ENCODE data around the gene CD8A. TPM values are rescaled to one million over a fixed set of nuclear protein-coding genes. Genes with fewer than 3 reads are reported as not detected.

CD8A gene
- total and polyA plus RNA-seq, 10 of the 15 experiments (the other 5 are each of a cell fraction or from before 2014, with no cell fraction given): 0.15 to 0.43 TPM; not detected in 8

GRCh38 chr2:86768189-86768949 lies 22.3 kb downstream of the CD8A start:
- no peaks in the 10 kb centered on the region for H3K27me3 ChIP-seq (replicated peaks in 1 of 2; ENCODE audit: control insufficient read depth in 2 of 2, insufficient read depth in 2 of 2, low read length in 1 of 2)
- SMC1A ChIA-PET (ENCODE audit: uncharacterized antibody, unreplicated experiment): interaction anchor here (0.6 to 1.3 kb wide), 5 partner anchors 13 to 280 kb away, joined by 3 to 5 read pairs (median 4); no protein-coding TSS in a partner anchor
- intact Hi-C loops (cut with micrococcal nuclease; ENCODE audit: unreplicated experiment): no loop called here

More at GRCh38 chr2:86768189-86768949, 22.3 kb downstream of the CD8A start:
- H2AFZ ChIP-seq (ENCODE audit: control insufficient read depth, low read depth, low read length): no peak overlapping the region
- DNase-seq (ENCODE audit: low read depth, low spot score): no peak
- ATAC-seq: no peak
- no peak overlapping the region for H3K4me2 ChIP-seq (ENCODE audit: control insufficient read depth, insufficient read depth)
- in situ Hi-C loops (cut with MboI): no loop called here
- no peaks in the 10 kb centered on the region for H3K4me1 ChIP-seq (ENCODE audit: control insufficient read depth, insufficient read depth, low read length)
- POLR2A ChIA-PET: interaction anchor here (0.6 kb wide), 1 partner anchor 52 kb away, joined by 3 read pairs; no protein-coding TSS in a partner anchor
- WGBS (ENCODE audit: insufficient coverage, insufficient replicate concordance, low lambda C conversion rate, missing lambda C conversion rate): 97% methylated on average over 5 of the region's 5 CpGs
- no peak for FAIRE-seq
- H3K9ac ChIP-seq (ENCODE audit: control insufficient read depth, insufficient read depth, low read length): no peak overlapping the region
- TF ChIP-seq EED (IDR thresholded peaks at IDR 0.05; ENCODE audit: low read depth) (no peak), ETV6 (conservative IDR thresholded peaks at IDR 0.05 in 1 of 2, IDR thresholded peaks at IDR 0.05 in 1 of 2; ENCODE audit: borderline replicate concordance in 1 of 2, low read depth in 1 of 2) (no peak), TCF7 (IDR thresholded peaks at IDR 0.05; ENCODE audit: borderline replicate concordance) (no peak), USF1 (IDR thresholded peaks at IDR 0.05; ENCODE audit: borderline replicate concordance, extremely low read length, insufficient read depth, low read depth, low read length) (no peak), CREB1 (IDR thresholded peaks at IDR 0.05; ENCODE audit: low read depth) (no peak), IRF3 (IDR thresholded peaks at IDR 0.05) (no peak), ZSCAN29 (IDR thresholded peaks at IDR 0.05) (no peak), POU2F2 (IDR thresholded peaks at IDR 0.05; ENCODE audit: borderline replicate concordance, low read depth, low read length) (no peak), TAF1 (IDR thresholded peaks at IDR 0.05; ENCODE audit: borderline replicate concordance, low read depth, low read length) (no peak), ZNF592 (IDR thresholded peaks at IDR 0.05) (no peak), MYB (IDR thresholded peaks at IDR 0.05; ENCODE audit: borderline replicate concordance, low read depth, low read length) (no peak), MTA3 (IDR thresholded peaks at IDR 0.05; ENCODE audit: borderline replicate concordance, low read length) (no peak), TCF3 (IDR thresholded peaks at IDR 0.05; ENCODE audit: borderline replicate concordance, insufficient read depth, low read depth, low read length) (no peak), E2F4 (IDR thresholded peaks at IDR 0.05; ENCODE audit: low read depth, low read length) (no peak), CHD1 (IDR thresholded peaks at IDR 0.05; ENCODE audit: low read depth, low read length) (no peak), RUNX3 (IDR thresholded peaks at IDR 0.05; ENCODE audit: low read length) (no peak)
- BruUV-seq (replicated peaks): TSS peak; percentile 11
- H3K9me3 ChIP-seq (replicated peaks; ENCODE audit: control insufficient read depth, insufficient read depth, low read length): no peaks in the 10 kb centered on the region
- H3K4me3 ChIP-seq: no peak overlapping the region
- no peaks in the 10 kb centered on the region for H3K79me2 ChIP-seq (ENCODE audit: control insufficient read depth, insufficient read depth, low read length)
- H3K27ac ChIP-seq (ENCODE audit: control insufficient read depth, insufficient read depth): no peak overlapping the region
- RAD21 ChIA-PET (ENCODE audit: unreplicated experiment): interaction anchor here (2.0 kb wide), 1 partner anchor 39 kb away, joined by 6 read pairs; no protein-coding TSS in a partner anchor
- no peaks in the 10 kb centered on the region for H4K20me1 ChIP-seq (ENCODE audit: control insufficient read depth, insufficient read depth)
- CTCF ChIA-PET: interaction anchor here (1.4 to 1.9 kb wide), 2 partner anchors 15 to 16 kb away, joined by 3 to 6 read pairs; no protein-coding TSS in a partner anchor
- H3K36me3 ChIP-seq (ENCODE audit: control insufficient read depth in 2 of 2, insufficient read depth in 2 of 2, low read length in 1 of 2): peaks cover 11 to 31% of the 10 kb centered on the region in 2 experiments
